RCC 7860 (cell line): ENCODE measurements around the gene CHST9.
A peak's percentile ranks its signal among the peaks of the same experiment; 100 is the strongest.
"Not testable (repeated sequence)": the region's sequence is repeated elsewhere in the genome, so short reads cannot be mapped to it uniquely, and the experiment has no call there.

Experiments
- DNase-seq: peaks from one replicate; pipeline ENCODE4 v3.0.0-alpha.2; 2015; ENCODE audit warnings: low spot score
- FAIRE-seq: peaks from 2 replicates; lab custom pipeline; 2012; peaks lifted over from hg19 to GRCh38; lab: Jason Lieb, UNC

Gene CHST9

GRCh38 chr18:27175914-27176313 is 9.2 kb downstream of the CHST9 start:
- DNase-seq (no peak), FAIRE-seq (no peak)

GRCh38 chr18:27175245-27175644 is 9.9 kb downstream of the CHST9 start:
- DNase-seq (no peak), FAIRE-seq (no peak)

- DNase-seq: no peak
- no peak for FAIRE-seq
These were observed 13.1 kb downstream of the CHST9 start for GRCh38 chr18:27171993-27172392.

- DNase-seq (no peak), FAIRE-seq (no peak)
These were observed 19.7 kb downstream of the CHST9 start for GRCh38 chr18:27165412-27165811.

- no peak for DNase-seq
- no peak for FAIRE-seq
These were observed 20.2 kb downstream of the CHST9 start for GRCh38 chr18:27164905-27165304.

GRCh38 chr18:27163197-27163716 is 21.9 kb downstream of the CHST9 start:
- not testable (repeated sequence) for FAIRE-seq, DNase-seq

- DNase-seq, FAIRE-seq: not testable (repeated sequence)
These were observed 35.9 kb downstream of the CHST9 start for GRCh38 chr18:27149240-27149639.

- FAIRE-seq (peak; percentile 87), DNase-seq (peak; percentile 31)
These were observed 40.4 kb downstream of the CHST9 start for GRCh38 chr18:27144672-27145071.

GRCh38 chr18:27143580-27144287 is 41.4 kb downstream of the CHST9 start:
- no peak for DNase-seq

GRCh38 chr18:27142891-27143290 is 42.2 kb downstream of the CHST9 start:
- DNase-seq (no peak), FAIRE-seq (peak; percentile 58)

More at GRCh38 chr18:27143580-27144287, 41.4 kb downstream of the CHST9 start:
- FAIRE-seq: peak; percentile 68

GRCh38 chr18:27141876-27142275 is 43.2 kb downstream of the CHST9 start:
- DNase-seq (no peak), FAIRE-seq (no peak)

- DNase-seq: no peak
- FAIRE-seq: no peak
These were observed 47.0 kb downstream of the CHST9 start for GRCh38 chr18:27138079-27138478.

- FAIRE-seq: peak; percentile 89
These were observed 48.9 kb downstream of the CHST9 start for GRCh38 chr18:27136208-27136535.

GRCh38 chr18:27135504-27136207 is 49.5 kb downstream of the CHST9 start:
- DNase-seq: peak; percentile 23
- FAIRE-seq: peak; percentile 72

More at GRCh38 chr18:27136208-27136535, 48.9 kb downstream of the CHST9 start:
- peak; percentile 91 for DNase-seq

GRCh38 chr18:27130065-27130630 is 55.0 kb downstream of the CHST9 start:
- DNase-seq (no peak), FAIRE-seq (no peak)

- DNase-seq (no peak), FAIRE-seq (no peak)
These were observed 60.9 kb downstream of the CHST9 start for GRCh38 chr18:27124196-27124595.

- no peak for FAIRE-seq
These were observed 64.0 kb downstream of the CHST9 start for GRCh38 chr18:27121108-27121507.

GRCh38 chr18:27120246-27120645 is 64.9 kb downstream of the CHST9 start:
- DNase-seq (peak; percentile 20), FAIRE-seq (no peak)

More at GRCh38 chr18:27121108-27121507, 64.0 kb downstream of the CHST9 start:
- DNase-seq: peak; percentile 23

- no peak for DNase-seq
- FAIRE-seq: peak; percentile 61
These were observed 66.1 kb downstream of the CHST9 start for GRCh38 chr18:27118973-27119372.

GRCh38 chr18:27114842-27115241 is 70.3 kb downstream of the CHST9 start:
- FAIRE-seq (no peak), DNase-seq (no peak)

GRCh38 chr18:27113358-27113757 is 71.8 kb downstream of the CHST9 start:
- FAIRE-seq (no peak), DNase-seq (no peak)

- FAIRE-seq (no peak), DNase-seq (no peak)
These were observed 74.8 kb downstream of the CHST9 start for GRCh38 chr18:27110319-27110718.
